NT2/D1 (cell line): ENCODE results near the gene UQCRHL.
"Not testable (repeated sequence)": the region's sequence is repeated elsewhere in the genome, so short reads cannot be mapped to it uniquely, and the experiment has no call there.

Experiments
- DNase-seq: peaks from one replicate; pipeline ENCODE4 v3.0.0-alpha.2; 2011; ENCODE audit warnings: low read depth, low spot score
- H3K27me3 ChIP-seq: 2 replicates; pipeline ENCODE4 v1.6.0; 2011; ENCODE audit warnings: mild to moderate bottlenecking; ENCODE audit not compliant: insufficient read length, insufficient read depth
- H3K36me3 ChIP-seq: 2 replicates; pipeline ENCODE4 v1.6.1; 2011; ENCODE audit warnings: mild to moderate bottlenecking, low read length, mixed read lengths; ENCODE audit not compliant: insufficient read depth, insufficient read length
- H3K4me1 ChIP-seq: 2 replicates; pipeline ENCODE4 v1.5.1; 2011; ENCODE audit not compliant: insufficient read depth, insufficient read length
- H3K4me3 ChIP-seq: 2 replicates; pipeline ENCODE4 v1.5.1; 2011; ENCODE audit warnings: low read depth; ENCODE audit not compliant: insufficient read length
- H3K9ac ChIP-seq: 2 replicates; pipeline ENCODE4 v1.6.0; 2011; ENCODE audit warnings: low read depth; ENCODE audit not compliant: insufficient read length
- H3K9me3 ChIP-seq: 2 replicates; pipeline ENCODE4 v1.5.1; 2011; ENCODE audit warnings: mild to moderate bottlenecking, low read length; ENCODE audit not compliant: insufficient read depth
- SUZ12 ChIP-seq: IDR thresholded peaks from 2 replicates; pipeline ENCODE4 v1.6.1; 2011; ENCODE audit not compliant: insufficient read length, insufficient read depth; ENCODE audit errors: extremely low read depth
- YY1 ChIP-seq: IDR thresholded peaks from 2 replicates; pipeline ENCODE4 v1.6.1; 2011; ENCODE audit not compliant: insufficient read length, insufficient read depth
- ZNF274 ChIP-seq: IDR thresholded peaks from 2 replicates; pipeline ENCODE4 v1.6.1; 2011; ENCODE audit warnings: mild to moderate bottlenecking, low read depth, low read length

UQCRHL gene

DNA sequence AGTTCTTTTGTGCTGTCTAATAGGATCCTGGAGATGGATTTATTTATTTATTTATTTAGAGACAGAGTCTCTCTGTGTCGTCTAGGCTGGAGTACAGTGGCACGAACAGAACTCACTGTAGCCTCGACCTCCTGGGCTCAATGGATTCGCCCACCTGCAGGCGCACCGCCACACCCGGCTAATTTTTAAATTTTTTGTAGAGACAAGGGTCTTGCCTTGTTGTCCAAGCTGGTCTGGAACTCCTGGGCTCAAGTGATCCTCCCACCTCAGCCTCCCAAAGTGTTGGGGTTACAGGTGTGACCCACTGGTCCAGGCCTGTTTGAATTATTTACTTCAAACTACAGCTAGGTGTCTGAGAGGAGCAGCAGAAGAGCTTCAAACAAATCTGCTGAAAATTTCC, 30.5 kb upstream of the UQCRHL start:
- H3K4me1 ChIP-seq: no peaks in the 10 kb centered on the region
- H3K36me3 ChIP-seq: no peaks in the 10 kb centered on the region
- TF ChIP-seq YY1: no peak
- TF ChIP-seq SUZ12: no peak
- no peak for TF ChIP-seq ZNF274
- no peak overlapping the region for H3K4me3 ChIP-seq
- no peaks in the 10 kb centered on the region for H3K9me3 ChIP-seq
- H3K27me3 ChIP-seq: no peaks in the 10 kb centered on the region
- no peak for DNase-seq
- H3K9ac ChIP-seq: no peak overlapping the region

DNA sequence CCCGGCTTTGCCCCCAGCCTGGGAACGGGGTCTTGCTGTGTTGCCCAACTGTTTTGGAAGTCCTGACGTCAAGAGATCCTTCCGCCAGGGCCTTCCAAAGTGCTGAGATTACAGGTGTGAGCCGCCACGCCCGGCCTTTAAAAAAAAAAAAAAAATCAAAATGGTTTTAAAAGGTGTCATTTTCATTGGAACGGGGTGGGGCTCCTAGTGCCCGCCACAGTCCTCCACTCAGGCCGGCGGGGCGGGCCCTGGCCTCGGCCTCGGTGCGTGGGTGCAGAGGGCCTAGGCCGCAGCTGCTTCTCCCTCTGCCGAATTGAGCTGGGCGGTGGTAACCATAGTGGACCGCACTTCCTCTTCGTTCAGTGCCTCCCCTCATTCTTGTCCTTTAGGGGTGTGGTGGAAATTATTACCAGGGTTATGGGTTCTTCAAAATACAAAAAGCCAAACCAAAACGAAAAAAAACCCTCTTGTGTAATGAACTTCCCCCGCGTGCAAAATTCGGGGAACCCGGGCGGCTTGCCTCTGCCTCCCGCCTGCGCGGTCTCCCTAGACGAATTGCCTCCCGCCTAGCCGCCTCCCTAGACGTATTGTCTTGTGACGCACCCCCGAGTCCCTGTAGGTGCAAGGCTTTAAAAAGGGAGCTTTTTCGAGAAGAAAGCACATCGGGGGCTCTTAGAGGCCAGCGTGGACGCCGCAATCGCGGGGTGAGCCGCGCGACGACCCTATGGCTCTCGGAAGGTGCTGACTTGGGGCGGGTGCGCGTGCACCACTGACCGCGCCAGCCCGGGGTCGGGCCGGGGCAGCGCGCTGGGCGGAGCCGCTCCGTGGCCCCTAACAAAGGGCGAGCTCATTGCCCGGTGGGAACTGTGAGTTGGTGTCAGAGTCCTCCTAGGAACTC, 29.6 kb upstream of the UQCRHL start:
- Histone ChIP-seq H3K4me3 (no peak overlapping the region), H3K9me3 (no peaks in the 10 kb centered on the region), H3K9ac (no peak overlapping the region), H3K4me1 (no peaks in the 10 kb centered on the region), H3K27me3 (no peaks in the 10 kb centered on the region), H3K36me3 (no peaks in the 10 kb centered on the region)
- no peak for TF ChIP-seq SUZ12
- no peak for TF ChIP-seq YY1
- no peak for TF ChIP-seq ZNF274
- no peak for DNase-seq

DNA sequence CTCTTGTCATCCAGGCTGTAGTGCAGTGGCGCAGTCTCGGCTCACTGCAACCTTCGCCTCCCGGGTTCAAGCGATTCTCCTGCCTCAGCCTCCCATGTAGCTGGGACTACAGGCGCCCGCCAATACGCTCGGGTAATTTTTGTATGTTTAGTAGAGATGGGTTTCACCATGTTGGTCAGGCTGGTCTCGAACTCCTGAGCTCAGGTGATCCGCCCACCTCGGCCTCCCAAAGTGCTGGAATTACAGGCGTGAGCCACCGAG, 29.0 kb upstream of the UQCRHL start:
- DNase-seq, H3K36me3 ChIP-seq, H3K9me3 ChIP-seq, H3K4me1 ChIP-seq, H3K9ac ChIP-seq, H3K27me3 ChIP-seq: not testable (repeated sequence)
- H3K4me3 ChIP-seq: peak overlapping the region; percentile 58

DNA sequence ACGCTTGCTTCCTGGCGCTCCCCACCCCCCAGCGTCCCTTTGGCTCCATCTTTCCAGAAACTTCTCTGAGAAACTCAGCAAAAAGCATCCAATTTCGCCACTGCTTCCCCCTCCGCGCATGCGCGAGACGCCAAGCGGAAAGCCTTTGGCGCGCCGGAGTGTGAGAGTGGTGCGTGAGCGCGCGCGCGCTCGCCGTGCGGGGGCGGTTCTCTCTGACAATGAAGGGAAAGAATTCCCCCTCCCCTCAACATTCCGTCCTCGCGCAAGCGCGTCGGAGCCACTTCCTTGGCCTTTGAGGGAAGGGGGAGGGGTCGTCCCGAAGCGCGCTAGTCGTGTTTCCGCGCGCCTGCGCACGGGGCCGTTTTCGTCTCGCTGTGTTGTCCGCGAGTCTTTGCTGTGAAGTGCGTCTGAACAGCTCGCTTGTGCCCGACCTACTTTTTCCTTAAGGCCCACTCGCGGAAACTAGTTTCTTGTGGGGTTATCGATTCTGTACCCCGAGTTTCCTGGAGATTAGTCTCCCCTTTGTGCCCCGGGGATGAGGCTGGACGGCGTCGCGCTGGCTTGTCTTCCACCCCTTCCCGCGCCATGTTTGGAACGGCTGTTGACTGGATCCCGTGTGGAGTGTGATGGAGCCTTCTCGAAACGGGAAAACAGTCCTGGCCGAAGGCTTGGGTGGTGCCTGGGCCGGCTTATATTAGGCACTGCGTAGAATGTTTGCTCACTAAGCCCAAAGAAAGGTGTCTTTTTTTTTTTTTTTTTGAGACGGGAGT, 28.5 kb upstream of the UQCRHL start:
- H3K4me1 ChIP-seq: no peaks in the 10 kb centered on the region
- no peak for TF ChIP-seq SUZ12
- peak; percentile 39 for TF ChIP-seq YY1
- peak overlapping the region; percentile 97 for H3K9ac ChIP-seq
- DNase-seq: peak; percentile 90
- no peaks in the 10 kb centered on the region for H3K9me3 ChIP-seq
- no peaks in the 10 kb centered on the region for H3K36me3 ChIP-seq
- no peaks in the 10 kb centered on the region for H3K27me3 ChIP-seq
- peak overlapping the region; percentile 65 for H3K4me3 ChIP-seq

DNA sequence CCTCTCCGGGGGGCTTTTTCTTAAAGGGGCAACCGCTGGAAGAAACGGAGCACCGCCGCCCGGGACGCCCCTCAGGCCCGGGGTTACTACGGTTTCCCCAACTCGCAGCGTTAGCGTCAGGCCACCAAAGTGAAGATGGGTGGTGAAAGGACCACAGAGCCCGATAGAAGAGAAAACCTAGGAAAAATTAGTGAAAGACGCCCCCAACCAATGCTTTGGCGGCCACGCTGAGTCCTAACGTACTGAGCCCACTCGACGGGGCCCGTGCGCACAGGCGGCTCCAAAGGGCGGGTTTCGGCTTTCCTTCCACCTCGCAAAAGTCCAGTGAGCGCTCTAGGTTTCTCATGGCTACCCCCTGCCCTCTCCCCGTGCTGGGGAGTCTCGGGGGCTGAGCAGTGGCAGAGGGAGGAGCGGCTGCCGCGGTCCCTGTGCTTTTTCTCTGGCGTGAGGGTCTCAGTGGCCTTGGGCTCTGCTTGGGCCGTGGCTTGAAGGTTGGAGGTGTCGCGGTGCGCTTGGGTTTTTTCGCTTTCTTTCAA, 27.8 kb upstream of the UQCRHL start:
- TF ChIP-seq YY1 (no peak), SUZ12 (no peak), ZNF274 (no peak)
- DNase-seq: no peak
- H3K27me3 ChIP-seq: no peaks in the 10 kb centered on the region
- no peaks in the 10 kb centered on the region for H3K4me1 ChIP-seq
- peak overlapping the region; percentile 97 for H3K9ac ChIP-seq
- peak overlapping the region; percentile 65 for H3K4me3 ChIP-seq
- no peaks in the 10 kb centered on the region for H3K9me3 ChIP-seq
- H3K36me3 ChIP-seq: no peaks in the 10 kb centered on the region

DNA sequence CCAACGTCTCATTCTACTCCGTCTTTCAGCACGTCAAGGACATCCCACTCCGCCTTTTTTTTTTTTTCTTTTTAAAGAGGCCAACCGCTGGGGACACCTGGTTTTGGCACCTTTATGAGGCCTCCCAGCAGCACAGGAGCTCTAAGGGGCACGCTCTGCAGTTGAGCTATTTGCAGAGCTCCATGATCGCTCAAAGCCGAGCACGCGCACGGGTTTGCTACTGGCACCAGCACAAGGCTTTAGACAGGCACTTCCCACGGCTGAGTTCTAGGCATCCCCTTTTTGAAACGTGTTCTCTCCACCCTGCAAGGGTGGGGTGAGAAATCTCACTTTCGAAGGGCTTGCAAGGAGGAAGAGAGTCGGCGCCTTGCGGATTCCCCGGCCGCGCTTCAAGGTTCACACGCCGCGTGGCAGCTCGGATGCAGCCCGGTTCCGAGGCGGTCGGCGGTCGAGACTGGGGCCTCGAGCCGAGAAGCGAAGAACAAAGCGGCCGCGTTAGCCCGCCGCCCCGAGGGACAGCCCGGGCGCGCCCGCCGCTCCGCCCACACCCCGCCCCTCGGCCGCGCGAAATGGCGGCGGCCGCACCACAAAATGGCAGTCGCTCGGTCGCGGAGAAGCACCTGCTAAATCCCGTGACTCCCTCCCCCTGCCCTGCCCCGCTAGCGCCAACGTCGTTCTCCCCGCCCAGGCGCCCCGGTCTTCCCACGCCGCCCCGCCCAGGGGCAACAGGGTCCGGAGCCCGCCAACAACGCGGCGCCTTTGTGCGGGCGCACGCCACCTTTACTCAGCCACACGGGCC, 27.2 kb upstream of the UQCRHL start:
- Histone ChIP-seq H3K9me3 (no peaks in the 10 kb centered on the region), H3K4me1 (no peaks in the 10 kb centered on the region), H3K27me3 (no peaks in the 10 kb centered on the region), H3K36me3 (no peaks in the 10 kb centered on the region), H3K9ac (peak overlapping the region; percentile 97), H3K4me3 (peak overlapping the region; percentile 65)
- DNase-seq: peak; percentile 75
- TF ChIP-seq ZNF274 (no peak), YY1 (peak; percentile 93)
